Nephron progenitor cell (in vitro differentiated cells): ENCODE data around the gene SP2.

ENCODE experiments used
- DNase-seq: peaks from one replicate; pipeline ENCODE4 v3.0.0; 2021
- H3K27ac Mint-ChIP-seq: 2 replicates; pipeline ENCODE4 v1.8.0; 2021; ENCODE audit warnings: mild to moderate bottlenecking, moderate library complexity, mixed read lengths
- H3K27me3 Mint-ChIP-seq: 2 replicates; pipeline ENCODE4 v1.8.0; 2021; ENCODE audit warnings: mild to moderate bottlenecking, low read depth, mixed read lengths; ENCODE audit not compliant: poor library complexity
- H3K36me3 Mint-ChIP-seq: 2 replicates; pipeline ENCODE4 v1.8.0; 2021; ENCODE audit warnings: low read depth, mixed read lengths
- H3K4me1 Mint-ChIP-seq: 2 replicates; pipeline ENCODE4 v1.8.0; 2021; ENCODE audit warnings: mixed read lengths
- H3K4me3 Mint-ChIP-seq: 2 replicates; pipeline ENCODE4 v1.8.0; 2021; ENCODE audit warnings: mild to moderate bottlenecking, moderate library complexity, mixed read lengths
- H3K9me3 Mint-ChIP-seq: 2 replicates; pipeline ENCODE4 v1.8.0; 2021; ENCODE audit warnings: mild to moderate bottlenecking, moderate library complexity, mixed read lengths
- CTCF ChIP-seq: fragments of 200-600 bp; sonication (generic); IDR thresholded peaks from 2 replicates; pipeline ENCODE4 v1.5.0; 2021; ENCODE audit warnings: antibody characterized with exemption

The SP2 gene

DNA sequence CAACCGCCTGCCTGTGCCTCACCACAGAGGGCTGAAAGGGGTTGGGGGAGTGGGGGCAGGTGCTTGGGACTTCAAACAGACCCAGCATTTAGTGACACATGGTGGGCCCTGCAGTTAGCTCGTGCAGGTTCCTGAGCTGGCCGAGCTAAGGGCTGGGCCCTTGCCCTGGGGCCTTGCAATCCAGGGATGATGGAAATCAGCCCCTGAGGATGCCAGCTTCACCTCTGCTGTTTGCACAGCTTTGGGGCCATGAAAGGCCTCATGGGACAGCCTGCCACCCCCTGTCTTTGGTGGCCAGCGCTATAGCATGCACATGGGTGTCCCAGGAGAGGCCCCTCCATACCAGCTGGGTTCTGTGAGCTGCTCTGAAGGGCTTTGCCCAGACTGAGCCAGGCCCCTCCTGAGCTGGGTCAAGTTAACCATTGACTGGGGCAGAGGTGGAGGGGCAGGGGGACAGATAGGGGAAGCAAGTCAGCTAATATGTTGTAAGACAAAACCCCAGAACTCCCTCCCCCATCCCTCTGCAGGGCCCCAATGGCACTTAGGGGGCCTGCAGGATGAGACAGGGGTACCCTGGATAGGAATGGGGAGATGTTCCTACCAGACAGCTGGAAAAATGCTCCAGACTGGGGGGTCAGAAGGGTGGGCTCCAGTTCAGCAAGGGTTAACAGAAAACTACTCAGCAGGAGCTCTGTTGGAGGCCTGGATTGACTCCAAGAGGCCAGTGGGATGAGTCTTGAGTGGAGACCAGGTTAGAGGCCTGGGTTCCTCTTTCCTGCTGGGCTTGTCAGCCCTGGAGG is 61.0 kb downstream of the SP2 start:
- H3K27me3 Mint-ChIP-seq, result peaks cover 37% of the 10 kb centered on the region
- no peak for TF ChIP-seq CTCF
- no peaks in the 10 kb centered on the region for H3K36me3 Mint-ChIP-seq
- no peak for DNase-seq
- peaks cover 20% of the 10 kb centered on the region for H3K4me1 Mint-ChIP-seq
- no peak overlapping the region for H3K27ac Mint-ChIP-seq
- H3K9me3 Mint-ChIP-seq, result no peaks in the 10 kb centered on the region
- no peak overlapping the region for H3K4me3 Mint-ChIP-seq

- Mint-ChIP-seq H3K27me3 (peaks cover 39% of the 10 kb centered on the region), H3K27ac (no peak within 1 kb of the TSS), H3K4me1 (peaks cover 20% of the 10 kb centered on the region), H3K36me3 (no peaks in the 10 kb centered on the region), H3K9me3 (no peaks in the 10 kb centered on the region), H3K4me3 (no peak within 1 kb of the TSS)
- TF ChIP-seq CTCF, result no peak
- DNase-seq, result no peak
Measured at GRCh38 chr17:47957591-47958490, 61.8 kb downstream of the SP2 start, which contains the start of gene PRR15L. TSS of gene PRR15L (minus strand) at chr17:47957883. CDS start at chr17:47953234, 4,649 bp downstream.

DNA sequence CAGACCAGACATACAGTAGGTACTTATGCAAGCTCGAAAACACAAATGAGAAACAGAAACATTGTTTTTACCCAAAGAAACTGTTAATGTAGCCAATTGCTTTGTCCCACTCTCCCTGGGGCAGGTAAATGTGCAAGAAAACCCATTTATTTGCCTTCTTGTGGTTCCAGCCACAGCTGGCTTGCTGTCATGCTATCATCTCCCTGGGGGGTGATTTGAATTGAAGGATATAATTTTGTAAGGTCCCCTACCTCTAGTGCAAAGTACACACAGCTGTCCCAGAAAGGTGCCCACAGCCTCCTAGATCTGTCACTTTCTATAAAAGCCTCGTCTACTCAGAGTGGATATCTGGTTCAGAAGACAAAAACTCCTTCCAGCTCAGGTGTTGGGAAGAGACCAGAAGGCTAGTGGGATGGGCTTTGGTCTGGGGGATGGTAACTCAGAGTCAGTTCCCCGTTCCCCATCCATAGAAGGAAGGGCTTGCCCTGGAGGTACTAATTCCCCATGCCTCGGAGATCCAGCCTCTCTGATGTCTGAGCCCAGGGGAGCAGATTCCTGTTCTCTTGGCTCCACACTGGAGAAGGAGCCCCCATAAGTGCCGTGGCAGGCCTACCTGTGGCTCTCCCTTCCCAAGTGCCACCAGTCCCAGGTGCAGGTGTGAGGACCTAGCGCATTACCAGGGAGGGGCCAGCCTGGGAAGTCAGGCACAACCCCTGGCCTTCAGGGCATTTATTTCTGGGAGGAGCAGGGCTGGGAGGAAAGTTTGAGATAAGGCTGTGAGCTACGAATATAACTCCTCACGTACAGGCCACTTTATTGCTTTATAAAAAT is 64.0 kb downstream of the SP2 start:
- DNase-seq, result no peak
- Mint-ChIP-seq H3K27me3 (peaks cover 43% of the 10 kb centered on the region), H3K4me3 (no peak overlapping the region), H3K9me3 (no peaks in the 10 kb centered on the region), H3K27ac (no peak overlapping the region), H3K36me3 (no peaks in the 10 kb centered on the region), H3K4me1 (peaks cover 20% of the 10 kb centered on the region)
- TF ChIP-seq CTCF, result no peak

- H3K27me3 Mint-ChIP-seq, result peaks cover 40% of the 10 kb centered on the region
- no peak for DNase-seq
- H3K4me3 Mint-ChIP-seq, result no peak overlapping the region
- no peaks in the 10 kb centered on the region for H3K9me3 Mint-ChIP-seq
- H3K4me1 Mint-ChIP-seq, result peaks cover 19% of the 10 kb centered on the region
- no peak for TF ChIP-seq CTCF
- no peak overlapping the region for H3K27ac Mint-ChIP-seq
- H3K36me3 Mint-ChIP-seq, result no peaks in the 10 kb centered on the region
Measured at GRCh38 chr17:47961406-47961805, 65.4 kb downstream of the SP2 start.

DNA sequence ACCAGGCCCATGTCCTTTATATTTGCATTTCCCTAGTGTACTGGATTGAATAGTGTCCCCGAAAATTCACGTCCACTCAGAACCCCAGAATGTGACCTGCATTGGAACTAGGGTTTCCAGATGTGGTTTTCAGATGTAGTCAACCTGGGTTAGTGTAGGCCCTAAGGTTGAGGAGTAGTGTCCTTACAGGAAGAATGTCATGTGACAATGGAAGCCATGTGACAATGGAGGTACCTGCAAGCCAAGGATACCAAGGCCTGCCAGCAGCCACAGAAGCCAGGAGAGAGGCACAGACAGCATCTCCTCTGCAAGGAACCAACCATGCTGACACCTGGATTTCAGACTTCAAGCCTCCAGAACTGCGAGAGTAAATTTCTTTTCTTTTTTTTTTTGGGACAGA is 66.9 kb downstream of the SP2 start:
- DNase-seq, result no peak
- H3K36me3 Mint-ChIP-seq, result no peaks in the 10 kb centered on the region
- peaks cover 38% of the 10 kb centered on the region for H3K27me3 Mint-ChIP-seq
- no peak overlapping the region for H3K27ac Mint-ChIP-seq
- no peaks in the 10 kb centered on the region for H3K9me3 Mint-ChIP-seq
- peaks cover 5% of the 10 kb centered on the region for H3K4me1 Mint-ChIP-seq
- no peak for TF ChIP-seq CTCF
- no peak overlapping the region for H3K4me3 Mint-ChIP-seq
